ENCODE results near the gene ASMTL.

DNA sequence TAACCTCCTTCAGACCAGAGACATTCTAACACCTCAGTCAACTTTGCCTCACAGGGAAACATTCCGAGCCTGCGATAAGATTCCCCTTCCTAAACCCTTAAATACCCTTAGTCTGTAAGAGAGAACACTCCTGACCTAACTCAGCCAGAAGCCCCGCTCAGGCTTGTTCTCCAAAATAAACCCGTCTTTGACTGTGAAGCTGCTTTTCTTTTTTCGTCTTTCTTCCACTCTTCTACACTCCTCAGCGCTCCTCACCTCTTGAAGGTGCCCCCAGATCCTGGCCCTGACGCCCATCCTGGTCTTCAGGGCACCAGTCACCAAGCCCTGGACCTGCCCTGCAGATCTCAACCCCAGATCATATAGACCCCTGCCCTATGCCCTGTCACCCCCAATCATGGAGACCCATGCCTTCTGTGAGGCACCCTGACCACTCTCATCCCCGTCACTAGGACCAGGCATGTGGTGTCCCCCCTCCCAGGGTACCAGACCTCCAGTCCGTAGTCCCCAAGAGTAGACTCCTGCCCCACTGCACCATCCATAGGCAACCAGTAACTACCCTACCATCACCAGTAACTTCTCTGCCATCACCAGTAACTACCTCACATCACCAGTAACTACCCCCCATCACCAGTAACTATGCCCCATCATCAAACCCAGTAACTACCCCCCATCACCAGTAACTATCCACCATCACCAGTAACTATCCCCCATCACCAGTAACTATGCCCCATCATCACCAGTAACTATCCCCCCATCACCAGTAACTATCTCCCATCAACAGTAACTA lies 3.5 kb downstream of the ASMTL start:
- TF ChIP-seq CREB1 (CRISPR knock-in tag; IDR thresholded peaks at IDR 0.05; ENCODE audit: low read depth) (no peak), POLR2AphosphoS5 (IDR thresholded peaks at IDR 0.05; ENCODE audit: low read depth) (no peak), EZH2 (IDR thresholded peaks at IDR 0.05; ENCODE audit: low read depth, unreplicated experiment) (no peak), JUNB (IDR thresholded peaks at IDR 0.05; ENCODE audit: unreplicated experiment) (no peak), EZH2phosphoT487 (IDR thresholded peaks at IDR 0.05; ENCODE audit: unreplicated experiment) (no peak), NANOG (IDR thresholded peaks at IDR 0.05; ENCODE audit: borderline replicate concordance) (no peak), ZNF114 (CRISPR knock-in tag; IDR thresholded peaks at IDR 0.05) (no peak), ZNF331 (CRISPR knock-in tag; IDR thresholded peaks at IDR 0.05; ENCODE audit: low read depth) (no peak)
- TF ChIP-seq, protein P1, sequence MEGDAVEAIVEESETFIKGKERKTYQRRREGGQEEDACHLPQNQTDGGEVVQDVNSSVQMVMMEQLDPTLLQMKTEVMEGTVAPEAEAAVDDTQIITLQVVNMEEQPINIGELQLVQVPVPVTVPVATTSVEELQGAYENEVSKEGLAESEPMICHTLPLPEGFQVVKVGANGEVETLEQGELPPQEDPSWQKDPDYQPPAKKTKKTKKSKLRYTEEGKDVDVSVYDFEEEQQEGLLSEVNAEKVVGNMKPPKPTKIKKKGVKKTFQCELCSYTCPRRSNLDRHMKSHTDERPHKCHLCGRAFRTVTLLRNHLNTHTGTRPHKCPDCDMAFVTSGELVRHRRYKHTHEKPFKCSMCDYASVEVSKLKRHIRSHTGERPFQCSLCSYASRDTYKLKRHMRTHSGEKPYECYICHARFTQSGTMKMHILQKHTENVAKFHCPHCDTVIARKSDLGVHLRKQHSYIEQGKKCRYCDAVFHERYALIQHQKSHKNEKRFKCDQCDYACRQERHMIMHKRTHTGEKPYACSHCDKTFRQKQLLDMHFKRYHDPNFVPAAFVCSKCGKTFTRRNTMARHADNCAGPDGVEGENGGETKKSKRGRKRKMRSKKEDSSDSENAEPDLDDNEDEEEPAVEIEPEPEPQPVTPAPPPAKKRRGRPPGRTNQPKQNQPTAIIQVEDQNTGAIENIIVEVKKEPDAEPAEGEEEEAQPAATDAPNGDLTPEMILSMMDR (conservative IDR thresholded peaks at IDR 0.05; ENCODE audit: low read depth in 2 of 2) = no peak
- TF ChIP-seq, protein P2, sequence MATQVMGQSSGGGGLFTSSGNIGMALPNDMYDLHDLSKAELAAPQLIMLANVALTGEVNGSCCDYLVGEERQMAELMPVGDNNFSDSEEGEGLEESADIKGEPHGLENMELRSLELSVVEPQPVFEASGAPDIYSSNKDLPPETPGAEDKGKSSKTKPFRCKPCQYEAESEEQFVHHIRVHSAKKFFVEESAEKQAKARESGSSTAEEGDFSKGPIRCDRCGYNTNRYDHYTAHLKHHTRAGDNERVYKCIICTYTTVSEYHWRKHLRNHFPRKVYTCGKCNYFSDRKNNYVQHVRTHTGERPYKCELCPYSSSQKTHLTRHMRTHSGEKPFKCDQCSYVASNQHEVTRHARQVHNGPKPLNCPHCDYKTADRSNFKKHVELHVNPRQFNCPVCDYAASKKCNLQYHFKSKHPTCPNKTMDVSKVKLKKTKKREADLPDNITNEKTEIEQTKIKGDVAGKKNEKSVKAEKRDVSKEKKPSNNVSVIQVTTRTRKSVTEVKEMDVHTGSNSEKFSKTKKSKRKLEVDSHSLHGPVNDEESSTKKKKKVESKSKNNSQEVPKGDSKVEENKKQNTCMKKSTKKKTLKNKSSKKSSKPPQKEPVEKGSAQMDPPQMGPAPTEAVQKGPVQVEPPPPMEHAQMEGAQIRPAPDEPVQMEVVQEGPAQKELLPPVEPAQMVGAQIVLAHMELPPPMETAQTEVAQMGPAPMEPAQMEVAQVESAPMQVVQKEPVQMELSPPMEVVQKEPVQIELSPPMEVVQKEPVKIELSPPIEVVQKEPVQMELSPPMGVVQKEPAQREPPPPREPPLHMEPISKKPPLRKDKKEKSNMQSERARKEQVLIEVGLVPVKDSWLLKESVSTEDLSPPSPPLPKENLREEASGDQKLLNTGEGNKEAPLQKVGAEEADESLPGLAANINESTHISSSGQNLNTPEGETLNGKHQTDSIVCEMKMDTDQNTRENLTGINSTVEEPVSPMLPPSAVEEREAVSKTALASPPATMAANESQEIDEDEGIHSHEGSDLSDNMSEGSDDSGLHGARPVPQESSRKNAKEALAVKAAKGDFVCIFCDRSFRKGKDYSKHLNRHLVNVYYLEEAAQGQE (IDR thresholded peaks at IDR 0.05; ENCODE audit: unreplicated experiment) = no peak
- TF ChIP-seq, protein P3, sequence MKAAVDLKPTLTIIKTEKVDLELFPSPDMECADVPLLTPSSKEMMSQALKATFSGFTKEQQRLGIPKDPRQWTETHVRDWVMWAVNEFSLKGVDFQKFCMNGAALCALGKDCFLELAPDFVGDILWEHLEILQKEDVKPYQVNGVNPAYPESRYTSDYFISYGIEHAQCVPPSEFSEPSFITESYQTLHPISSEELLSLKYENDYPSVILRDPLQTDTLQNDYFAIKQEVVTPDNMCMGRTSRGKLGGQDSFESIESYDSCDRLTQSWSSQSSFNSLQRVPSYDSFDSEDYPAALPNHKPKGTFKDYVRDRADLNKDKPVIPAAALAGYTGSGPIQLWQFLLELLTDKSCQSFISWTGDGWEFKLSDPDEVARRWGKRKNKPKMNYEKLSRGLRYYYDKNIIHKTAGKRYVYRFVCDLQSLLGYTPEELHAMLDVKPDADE (IDR thresholded peaks at IDR 0.05) = no peak
- TF ChIP-seq, protein P4, sequence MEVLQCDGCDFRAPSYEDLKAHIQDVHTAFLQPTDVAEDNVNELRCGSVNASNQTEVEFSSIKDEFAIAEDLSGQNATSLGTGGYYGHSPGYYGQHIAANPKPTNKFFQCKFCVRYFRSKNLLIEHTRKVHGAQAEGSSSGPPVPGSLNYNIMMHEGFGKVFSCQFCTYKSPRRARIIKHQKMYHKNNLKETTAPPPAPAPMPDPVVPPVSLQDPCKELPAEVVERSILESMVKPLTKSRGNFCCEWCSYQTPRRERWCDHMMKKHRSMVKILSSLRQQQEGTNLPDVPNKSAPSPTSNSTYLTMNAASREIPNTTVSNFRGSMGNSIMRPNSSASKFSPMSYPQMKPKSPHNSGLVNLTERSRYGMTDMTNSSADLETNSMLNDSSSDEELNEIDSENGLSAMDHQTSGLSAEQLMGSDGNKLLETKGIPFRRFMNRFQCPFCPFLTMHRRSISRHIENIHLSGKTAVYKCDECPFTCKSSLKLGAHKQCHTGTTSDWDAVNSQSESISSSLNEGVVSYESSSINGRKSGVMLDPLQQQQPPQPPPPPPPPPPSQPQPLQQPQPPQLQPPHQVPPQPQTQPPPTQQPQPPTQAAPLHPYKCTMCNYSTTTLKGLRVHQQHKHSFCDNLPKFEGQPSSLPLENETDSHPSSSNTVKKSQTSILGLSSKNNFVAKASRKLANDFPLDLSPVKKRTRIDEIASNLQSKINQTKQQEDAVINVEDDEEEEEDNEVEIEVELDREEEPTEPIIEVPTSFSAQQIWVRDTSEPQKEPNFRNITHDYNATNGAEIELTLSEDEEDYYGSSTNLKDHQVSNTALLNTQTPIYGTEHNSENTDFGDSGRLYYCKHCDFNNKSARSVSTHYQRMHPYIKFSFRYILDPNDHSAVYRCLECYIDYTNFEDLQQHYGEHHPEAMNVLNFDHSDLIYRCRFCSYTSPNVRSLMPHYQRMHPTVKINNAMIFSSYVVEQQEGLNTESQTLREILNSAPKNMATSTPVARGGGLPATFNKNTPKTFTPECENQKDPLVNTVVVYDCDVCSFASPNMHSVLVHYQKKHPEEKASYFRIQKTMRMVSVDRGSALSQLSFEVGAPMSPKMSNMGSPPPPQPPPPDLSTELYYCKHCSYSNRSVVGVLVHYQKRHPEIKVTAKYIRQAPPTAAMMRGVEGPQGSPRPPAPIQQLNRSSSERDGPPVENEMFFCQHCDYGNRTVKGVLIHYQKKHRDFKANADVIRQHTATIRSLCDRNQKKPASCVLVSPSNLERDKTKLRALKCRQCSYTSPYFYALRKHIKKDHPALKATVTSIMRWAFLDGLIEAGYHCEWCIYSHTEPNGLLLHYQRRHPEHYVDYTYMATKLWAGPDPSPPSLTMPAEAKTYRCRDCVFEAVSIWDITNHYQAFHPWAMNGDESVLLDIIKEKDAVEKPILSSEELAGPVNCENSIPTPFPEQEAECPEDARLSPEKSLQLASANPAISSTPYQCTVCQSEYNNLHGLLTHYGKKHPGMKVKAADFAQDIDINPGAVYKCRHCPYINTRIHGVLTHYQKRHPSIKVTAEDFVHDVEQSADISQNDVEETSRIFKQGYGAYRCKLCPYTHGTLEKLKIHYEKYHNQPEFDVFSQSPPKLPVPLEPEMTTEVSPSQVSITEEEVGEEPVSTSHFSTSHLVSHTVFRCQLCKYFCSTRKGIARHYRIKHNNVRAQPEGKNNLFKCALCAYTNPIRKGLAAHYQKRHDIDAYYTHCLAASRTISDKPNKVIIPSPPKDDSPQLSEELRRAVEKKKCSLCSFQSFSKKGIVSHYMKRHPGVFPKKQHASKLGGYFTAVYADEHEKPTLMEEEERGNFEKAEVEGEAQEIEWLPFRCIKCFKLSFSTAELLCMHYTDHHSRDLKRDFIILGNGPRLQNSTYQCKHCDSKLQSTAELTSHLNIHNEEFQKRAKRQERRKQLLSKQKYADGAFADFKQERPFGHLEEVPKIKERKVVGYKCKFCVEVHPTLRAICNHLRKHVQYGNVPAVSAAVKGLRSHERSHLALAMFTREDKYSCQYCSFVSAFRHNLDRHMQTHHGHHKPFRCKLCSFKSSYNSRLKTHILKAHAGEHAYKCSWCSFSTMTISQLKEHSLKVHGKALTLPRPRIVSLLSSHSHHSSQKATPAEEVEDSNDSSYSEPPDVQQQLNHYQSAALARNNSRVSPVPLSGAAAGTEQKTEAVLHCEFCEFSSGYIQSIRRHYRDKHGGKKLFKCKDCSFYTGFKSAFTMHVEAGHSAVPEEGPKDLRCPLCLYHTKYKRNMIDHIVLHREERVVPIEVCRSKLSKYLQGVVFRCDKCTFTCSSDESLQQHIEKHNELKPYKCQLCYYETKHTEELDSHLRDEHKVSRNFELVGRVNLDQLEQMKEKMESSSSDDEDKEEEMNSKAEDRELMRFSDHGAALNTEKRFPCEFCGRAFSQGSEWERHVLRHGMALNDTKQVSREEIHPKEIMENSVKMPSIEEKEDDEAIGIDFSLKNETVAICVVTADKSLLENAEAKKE (CRISPR knock-in tag; IDR thresholded peaks at IDR 0.05) = no peak

All from GM23338 (cell line).